ENCODE measurements around the gene AMZ1. TPM values are rescaled to one million over a fixed set of nuclear protein-coding genes. Genes with fewer than 3 reads are reported as not detected.

The AMZ1 gene
- total RNA-seq, 2 donors from 2014 or later, result not detected

DNA sequence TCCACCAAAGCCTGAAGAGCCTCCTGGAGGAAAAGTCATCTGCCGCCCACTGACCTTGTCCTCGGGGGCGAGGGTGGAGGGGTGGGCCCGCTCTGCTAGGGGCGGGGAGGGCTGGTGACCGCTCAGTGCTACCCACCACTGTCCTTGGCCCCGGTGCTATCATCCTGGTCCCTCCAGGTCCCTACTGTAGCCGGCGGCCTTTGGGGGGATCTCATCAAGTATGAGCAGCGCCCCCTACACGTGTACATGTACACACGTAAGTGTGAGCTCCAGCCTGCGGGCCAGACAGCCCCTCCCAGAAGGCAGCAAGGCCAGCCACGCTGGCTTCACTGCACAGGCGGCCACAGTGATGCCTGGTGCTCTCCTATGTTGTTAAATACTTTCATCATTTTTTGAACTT is 36.7 kb upstream of the AMZ1 start:
- WGBS, 2 donors, result 71 to 75% methylated on average over 11 to 13 of the region's 15 CpGs
- TF ChIP-seq, protein P1, sequence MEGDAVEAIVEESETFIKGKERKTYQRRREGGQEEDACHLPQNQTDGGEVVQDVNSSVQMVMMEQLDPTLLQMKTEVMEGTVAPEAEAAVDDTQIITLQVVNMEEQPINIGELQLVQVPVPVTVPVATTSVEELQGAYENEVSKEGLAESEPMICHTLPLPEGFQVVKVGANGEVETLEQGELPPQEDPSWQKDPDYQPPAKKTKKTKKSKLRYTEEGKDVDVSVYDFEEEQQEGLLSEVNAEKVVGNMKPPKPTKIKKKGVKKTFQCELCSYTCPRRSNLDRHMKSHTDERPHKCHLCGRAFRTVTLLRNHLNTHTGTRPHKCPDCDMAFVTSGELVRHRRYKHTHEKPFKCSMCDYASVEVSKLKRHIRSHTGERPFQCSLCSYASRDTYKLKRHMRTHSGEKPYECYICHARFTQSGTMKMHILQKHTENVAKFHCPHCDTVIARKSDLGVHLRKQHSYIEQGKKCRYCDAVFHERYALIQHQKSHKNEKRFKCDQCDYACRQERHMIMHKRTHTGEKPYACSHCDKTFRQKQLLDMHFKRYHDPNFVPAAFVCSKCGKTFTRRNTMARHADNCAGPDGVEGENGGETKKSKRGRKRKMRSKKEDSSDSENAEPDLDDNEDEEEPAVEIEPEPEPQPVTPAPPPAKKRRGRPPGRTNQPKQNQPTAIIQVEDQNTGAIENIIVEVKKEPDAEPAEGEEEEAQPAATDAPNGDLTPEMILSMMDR (IDR thresholded peaks at IDR 0.05), result no peak
- no peak for TF ChIP-seq POLR2A (IDR thresholded peaks at IDR 0.05)
- intact Hi-C loops (cut with DNase I), result no loop called here
- no peak overlapping the region for H3K27ac ChIP-seq
- H3K4me1 ChIP-seq, result no peaks in the 10 kb centered on the region
- no peak overlapping the region for H3K4me3 ChIP-seq
- no peaks in the 10 kb centered on the region for H3K36me3 ChIP-seq (replicated peaks in 1 of 2; ENCODE audit: insufficient read depth in 1 of 2, low read depth in 2 of 2)
- H3K27me3 ChIP-seq, result no peaks in the 10 kb centered on the region
- ATAC-seq (no peak), DNase-seq (no peak)
- H3K9me3 ChIP-seq, result no peaks in the 10 kb centered on the region

DNA sequence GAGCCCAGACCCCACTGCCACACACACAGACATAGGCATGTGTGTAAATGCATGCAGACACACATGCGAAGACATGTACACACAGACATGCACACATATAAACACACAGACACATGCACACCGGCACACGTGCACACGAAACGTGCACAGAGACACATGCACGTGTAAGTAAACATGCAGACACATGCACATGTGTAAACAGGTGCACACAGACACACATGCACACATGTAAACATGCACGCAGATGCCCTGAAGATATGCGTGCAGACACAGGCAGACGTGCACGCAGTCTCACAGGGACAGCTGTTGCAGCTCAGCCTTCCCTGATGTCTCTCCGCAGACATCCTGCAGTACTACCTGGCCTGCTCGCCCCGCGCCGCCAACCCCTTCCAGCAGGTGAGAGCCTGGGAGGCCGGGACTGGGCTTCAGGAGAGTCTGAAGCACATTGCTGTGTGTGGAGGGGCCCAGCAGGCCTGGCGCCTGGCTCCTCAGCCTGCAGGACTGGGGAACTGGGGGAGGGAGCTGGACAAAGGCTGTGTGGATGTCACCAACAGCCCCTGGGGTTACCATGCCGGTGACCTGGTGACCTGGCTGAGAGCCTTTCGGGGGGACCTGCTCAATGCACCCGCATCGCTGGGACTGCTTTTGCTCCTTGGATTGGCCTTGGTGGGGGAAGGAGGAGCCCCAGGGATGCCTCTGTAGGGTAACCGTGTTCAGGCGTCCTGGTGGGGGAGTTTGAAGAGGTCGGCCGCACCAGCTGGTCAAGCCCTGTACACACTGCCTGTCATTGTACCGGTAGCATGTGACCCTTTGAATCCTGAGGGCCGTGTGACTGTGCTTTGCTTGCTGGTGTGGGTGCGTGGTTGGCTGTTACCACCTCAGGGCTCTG is 35.9 kb upstream of the AMZ1 start:
- no peak for DNase-seq
- H3K9me3 ChIP-seq, result no peaks in the 10 kb centered on the region
- no peaks in the 10 kb centered on the region for H3K36me3 ChIP-seq (replicated peaks in 1 of 2; ENCODE audit: insufficient read depth in 1 of 2, low read depth in 2 of 2)
- 89 to 91% methylated on average over 14 to 28 of the region's 28 CpGs for WGBS, 2 donors
- intact Hi-C loops (cut with DNase I), result no loop called here
- TF ChIP-seq POLR2A (IDR thresholded peaks at IDR 0.05), result no peak
- no peak overlapping the region for H3K4me3 ChIP-seq
- no peak overlapping the region for H3K27ac ChIP-seq
- H3K4me1 ChIP-seq, result no peaks in the 10 kb centered on the region
- ATAC-seq, result no peak
- H3K27me3 ChIP-seq, result no peaks in the 10 kb centered on the region

DNA sequence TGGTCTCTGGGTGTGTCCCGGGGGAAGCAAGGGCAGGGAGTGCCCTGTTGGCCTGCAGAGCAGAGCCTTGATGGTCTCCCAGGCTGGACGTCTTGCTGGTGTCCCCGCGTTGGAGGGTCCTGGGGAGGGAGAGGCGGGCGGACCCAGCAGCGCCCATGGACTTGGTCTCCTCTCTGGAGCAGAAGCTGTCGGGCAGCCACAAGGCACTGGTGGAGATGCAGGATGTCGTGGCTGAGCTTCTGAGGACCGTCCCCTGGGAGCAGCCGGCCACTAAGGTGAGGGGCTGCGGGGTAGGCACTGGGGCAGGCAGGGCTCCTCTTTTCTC is 35.3 kb upstream of the AMZ1 start:
- intact Hi-C loops (cut with DNase I), result no loop called here
- Histone ChIP-seq H3K4me1 (no peaks in the 10 kb centered on the region), H3K4me3 (no peak overlapping the region), H3K36me3 (replicated peaks in 1 of 2; ENCODE audit: insufficient read depth in 1 of 2, low read depth in 2 of 2) (no peaks in the 10 kb centered on the region), H3K27me3 (no peaks in the 10 kb centered on the region), H3K9me3 (no peaks in the 10 kb centered on the region), H3K27ac (no peak overlapping the region)
- TF ChIP-seq, protein P1 (IDR thresholded peaks at IDR 0.05), result no peak
- TF ChIP-seq POLR2A (IDR thresholded peaks at IDR 0.05), result no peak
- 90% methylated on average over 2 to 12 of the region's 12 CpGs for WGBS, 2 donors
- ATAC-seq, result no peak
- no peak for DNase-seq

DNA sequence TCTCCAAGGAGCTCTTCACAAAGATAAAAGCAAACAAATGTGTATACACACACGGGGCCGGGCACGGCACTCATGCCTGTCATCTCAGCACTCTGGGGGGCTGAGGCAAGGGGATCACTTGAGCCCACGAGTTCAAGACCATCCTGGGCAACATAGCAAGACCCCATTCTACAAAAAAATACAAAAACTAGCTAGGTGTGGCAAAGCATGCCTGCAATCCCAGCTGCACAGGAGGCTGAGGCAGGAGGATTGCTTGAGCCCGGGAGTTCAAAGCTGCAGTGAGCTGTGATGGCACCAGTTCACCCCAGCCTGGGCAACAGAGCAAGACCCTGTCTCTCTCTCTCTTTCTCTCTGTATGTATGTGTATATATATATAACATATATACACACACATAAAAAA is 33.9 kb upstream of the AMZ1 start:
- intact Hi-C loops (cut with DNase I), result no loop called here
- no peaks in the 10 kb centered on the region for H3K36me3 ChIP-seq (replicated peaks in 1 of 2; ENCODE audit: insufficient read depth in 1 of 2, low read depth in 2 of 2)
- DNase-seq (no peak), ATAC-seq (no peak)
- WGBS, 2 donors, result 74 to 77% methylated on average over 5 of the region's 5 CpGs
- no peaks in the 10 kb centered on the region for H3K4me1 ChIP-seq
- H3K27me3 ChIP-seq, result no peaks in the 10 kb centered on the region
- H3K27ac ChIP-seq, result no peak overlapping the region
- no peak for TF ChIP-seq POLR2A (IDR thresholded peaks at IDR 0.05)
- no peaks in the 10 kb centered on the region for H3K9me3 ChIP-seq
- H3K4me3 ChIP-seq, result no peak overlapping the region

DNA sequence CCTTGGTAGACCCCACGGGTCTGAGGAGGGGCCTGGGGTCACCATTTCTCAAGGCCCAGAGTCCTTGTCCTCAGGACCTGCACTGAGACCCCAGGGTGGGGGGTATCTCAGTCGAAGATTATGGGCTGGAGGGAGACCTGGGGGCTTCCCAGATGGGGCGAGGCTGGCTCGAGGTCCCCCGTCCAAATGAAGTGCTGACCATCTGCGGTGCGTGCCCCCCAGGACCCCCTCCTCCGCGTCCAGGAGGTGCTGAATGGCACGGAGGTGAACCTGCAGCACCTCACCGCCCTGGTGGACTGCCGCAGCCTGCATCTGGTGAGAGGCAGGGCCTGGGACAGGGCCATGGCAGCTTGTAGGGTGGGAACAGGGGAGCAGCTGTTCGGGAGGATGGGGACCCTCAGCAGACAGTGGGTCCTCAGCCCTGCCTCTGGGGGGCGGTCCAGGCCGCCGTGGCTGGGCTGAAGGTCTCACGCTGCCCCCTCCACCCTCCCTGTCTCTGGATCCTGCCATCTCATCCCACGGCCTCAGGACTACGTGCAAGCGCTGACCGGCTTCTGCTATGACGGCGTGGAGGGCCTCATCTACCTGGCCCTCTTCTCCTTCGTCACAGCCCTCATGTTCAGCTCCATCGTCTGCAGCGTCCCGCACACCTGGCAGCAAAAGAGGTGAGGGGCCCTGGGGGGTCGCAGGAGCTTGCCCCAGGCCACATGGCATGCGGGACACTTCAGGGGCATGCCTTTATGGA is 32.0 kb upstream of the AMZ1 start:
- Histone ChIP-seq H3K9me3 (no peaks in the 10 kb centered on the region), H3K4me1 (no peaks in the 10 kb centered on the region), H3K27me3 (no peaks in the 10 kb centered on the region), H3K27ac (no peak overlapping the region), H3K36me3 (replicated peaks in 1 of 2; ENCODE audit: insufficient read depth in 1 of 2, low read depth in 2 of 2) (no peaks in the 10 kb centered on the region), H3K4me3 (no peak overlapping the region)
- WGBS, 2 donors, result 93 to 95% methylated on average over 13 to 26 of the region's 29 CpGs
- ATAC-seq, result no peak
- TF ChIP-seq POLR2A (IDR thresholded peaks at IDR 0.05), result no peak
- TF ChIP-seq, protein P1 (IDR thresholded peaks at IDR 0.05), result no peak
- no peak for DNase-seq
- intact Hi-C loops (cut with DNase I), result no loop called here

All from body of pancreas (tissue), 4 donors.